Measurements from ENCODE around the gene BMP7.

The BMP7 gene

GRCh38 chr20:57130160-57130772, 136.2 kb downstream of the BMP7 start:
- no peak for DNase-seq (ENCODE audit: low spot score)

GRCh38 chr20:57129303-57129702, 137.1 kb downstream of the BMP7 start:
- DNase-seq (ENCODE audit: low spot score) = no peak

- DNase-seq (ENCODE audit: low spot score) = no peak
Measured at GRCh38 chr20:57128044-57128757, 138.2 kb downstream of the BMP7 start.

GRCh38 chr20:57126481-57127092, 139.9 kb downstream of the BMP7 start:
- DNase-seq (ENCODE audit: low spot score) = no peak

GRCh38 chr20:57124800-57125517, 141.5 kb downstream of the BMP7 start:
- no peak for DNase-seq (ENCODE audit: low spot score)

GRCh38 chr20:57124366-57124765, 142.1 kb downstream of the BMP7 start:
- DNase-seq (ENCODE audit: low spot score) = no peak

- no peak for DNase-seq (ENCODE audit: low spot score)
Measured at GRCh38 chr20:57123504-57123903, 142.9 kb downstream of the BMP7 start.

GRCh38 chr20:57122536-57123489, 143.6 kb downstream of the BMP7 start:
- no peak for DNase-seq (ENCODE audit: low spot score)

- DNase-seq (ENCODE audit: low spot score) = no peak
Measured at GRCh38 chr20:57118964-57119363, 147.5 kb downstream of the BMP7 start.

Small RNAs within 50 kb of the gene (small RNA-seq; reads per million reads assigned to genes)
- 0 reads per million in 2 experiments for gene RF00019
